ENCODE results near the gene TMCO4.

DNA sequence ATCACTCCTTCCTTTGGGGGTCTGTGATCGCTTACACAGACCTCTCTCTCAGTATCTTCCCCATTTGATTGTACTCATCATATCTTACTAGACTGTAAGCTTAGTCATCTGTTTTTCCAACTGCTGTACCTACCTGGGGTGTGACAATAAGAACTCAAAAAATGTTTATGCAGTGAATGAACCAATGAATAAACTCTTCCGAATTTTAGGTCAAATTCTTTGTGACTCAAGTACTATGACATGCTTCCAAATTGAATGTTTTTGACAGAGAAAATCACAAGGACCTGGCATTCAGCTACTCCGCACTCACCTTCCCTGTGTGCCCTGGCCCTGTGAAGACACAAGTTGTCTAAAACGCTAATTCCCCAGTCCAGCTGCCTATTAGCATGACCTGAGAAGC is 42.1 kb downstream of the TMCO4 start:
- TF ChIP-seq, protein P1, sequence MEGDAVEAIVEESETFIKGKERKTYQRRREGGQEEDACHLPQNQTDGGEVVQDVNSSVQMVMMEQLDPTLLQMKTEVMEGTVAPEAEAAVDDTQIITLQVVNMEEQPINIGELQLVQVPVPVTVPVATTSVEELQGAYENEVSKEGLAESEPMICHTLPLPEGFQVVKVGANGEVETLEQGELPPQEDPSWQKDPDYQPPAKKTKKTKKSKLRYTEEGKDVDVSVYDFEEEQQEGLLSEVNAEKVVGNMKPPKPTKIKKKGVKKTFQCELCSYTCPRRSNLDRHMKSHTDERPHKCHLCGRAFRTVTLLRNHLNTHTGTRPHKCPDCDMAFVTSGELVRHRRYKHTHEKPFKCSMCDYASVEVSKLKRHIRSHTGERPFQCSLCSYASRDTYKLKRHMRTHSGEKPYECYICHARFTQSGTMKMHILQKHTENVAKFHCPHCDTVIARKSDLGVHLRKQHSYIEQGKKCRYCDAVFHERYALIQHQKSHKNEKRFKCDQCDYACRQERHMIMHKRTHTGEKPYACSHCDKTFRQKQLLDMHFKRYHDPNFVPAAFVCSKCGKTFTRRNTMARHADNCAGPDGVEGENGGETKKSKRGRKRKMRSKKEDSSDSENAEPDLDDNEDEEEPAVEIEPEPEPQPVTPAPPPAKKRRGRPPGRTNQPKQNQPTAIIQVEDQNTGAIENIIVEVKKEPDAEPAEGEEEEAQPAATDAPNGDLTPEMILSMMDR (IDR thresholded peaks at IDR 0.05) = no peak
- TF ChIP-seq POLR2AphosphoS5 (IDR thresholded peaks at IDR 0.05; ENCODE audit: insufficient read depth in 1 of 2, low read depth in 1 of 2) = no peak
